CD14-positive monocyte (primary cell): ENCODE data around the gene LBX1. TPM values are rescaled to one million over a fixed set of nuclear protein-coding genes. Genes with fewer than 3 reads are reported as not detected.

Source experiments
- DNase-seq, 3 donors: peaks; one replicate each; pipeline ENCODE4 v3.0.0-alpha.2; 2011 to 2022
- H2AFZ ChIP-seq: 2 replicates; pipeline ENCODE4 v1.6.0; 2012; ENCODE audit warnings: mild to moderate bottlenecking, low read depth, low read length, inconsistent platforms; ENCODE audit not compliant: insufficient read depth, poor library complexity, severe bottlenecking
- H3K27ac ChIP-seq, 2 donors: 1 replicate in 1 of 2; 2 replicates in 1 of 2; pipeline ENCODE4 v1.5.1; 2012 to 2013; ENCODE audit warnings: low read length in 2 of 2, control low read depth in 1 of 2, inconsistent platforms in 1 of 2, low read depth in 1 of 2, mild to moderate bottlenecking in 1 of 2
- H3K27me3 ChIP-seq, 2 donors: one replicate each; pipeline versions ENCODE4 v1.6.0 to v1.6.1; 2011 to 2013; ENCODE audit warnings: low read length in 2 of 2; ENCODE audit not compliant: control insufficient read depth in 2 of 2, insufficient read depth in 2 of 2
- H3K36me3 ChIP-seq, 2 donors: replicated peaks in 1 of 2; 1 replicate in 1 of 2; 2 replicates in 1 of 2; pipeline versions ENCODE4 v1.5.1 to v1.6.1; 2012 to 2013; ENCODE audit warnings: low read length in 2 of 2, control low read depth in 1 of 2, inconsistent platforms in 1 of 2, mild to moderate bottlenecking in 1 of 2; ENCODE audit not compliant: insufficient read depth in 2 of 2, control insufficient read depth in 1 of 2
- H3K4me1 ChIP-seq, 2 donors: 1 replicate in 1 of 2; 2 replicates in 1 of 2; pipeline versions ENCODE4 v1.5.1 to v1.6.1; 2012 to 2013; ENCODE audit warnings: low read length in 2 of 2, control low read depth in 1 of 2, inconsistent platforms in 1 of 2, mild to moderate bottlenecking in 1 of 2, moderate library complexity in 1 of 2; ENCODE audit not compliant: insufficient read depth in 2 of 2, control insufficient read depth in 1 of 2
- H3K4me2 ChIP-seq: replicated peaks from 2 replicates; pipeline ENCODE3; 2012; ENCODE audit warnings: low read length, moderate library complexity, mild to moderate bottlenecking; ENCODE audit not compliant: poor library complexity, severe bottlenecking; ENCODE audit errors: extremely low read depth
- H3K4me3 ChIP-seq, 3 experiments: fragments of 200-600 bp in 1 of 3; sonication (generic) in 1 of 3; replicated peaks in 1 of 3; 1 replicate in 2 of 3; 2 replicates in 1 of 3; pipeline ENCODE4 v1.5.1; 2011 to 2013; ENCODE audit warnings: low read length in 3 of 3, mild to moderate bottlenecking in 3 of 3, control low read depth in 2 of 3, low read depth in 2 of 3, inconsistent platforms in 1 of 3, moderate library complexity in 1 of 3
- H3K79me2 ChIP-seq: 2 replicates; pipeline ENCODE4 v1.6.0; 2012; ENCODE audit warnings: mild to moderate bottlenecking, control low read depth, inconsistent platforms, low read length, moderate library complexity; ENCODE audit not compliant: insufficient read depth
- H3K9ac ChIP-seq: 2 replicates; pipeline ENCODE4 v1.6.0; 2017; ENCODE audit warnings: low read length, mild to moderate bottlenecking; ENCODE audit not compliant: insufficient read depth, poor library complexity, severe bottlenecking
- H3K9me3 ChIP-seq, 2 donors: replicated peaks in 1 of 2; 1 replicate in 1 of 2; 2 replicates in 1 of 2; pipeline versions ENCODE4 v1.5.1 to v1.6.1; 2012 to 2013; ENCODE audit warnings: low read length in 2 of 2, control low read depth in 1 of 2; ENCODE audit not compliant: control insufficient read depth in 1 of 2, insufficient read depth in 1 of 2
- H4K20me1 ChIP-seq: 2 replicates; pipeline ENCODE4 v1.6.0; 2012; ENCODE audit warnings: mild to moderate bottlenecking, low read length, control low read depth, moderate library complexity; ENCODE audit not compliant: insufficient read depth
- H3K27ac Mint-ChIP-seq, 7 donors: one replicate each; pipeline ENCODE4 v1.8.0; 2020; ENCODE audit warnings: mild to moderate bottlenecking in 7 of 7, mixed read lengths in 7 of 7, moderate library complexity in 6 of 7, inconsistent platforms in 2 of 7
- H3K27me3 Mint-ChIP-seq, 3 donors: one replicate each; pipeline ENCODE4 v1.8.0; 2021 to 2022; ENCODE audit warnings: low read depth in 3 of 3, mild to moderate bottlenecking in 3 of 3, mixed read lengths in 3 of 3, moderate library complexity in 3 of 3, inconsistent platforms in 1 of 3
- H3K36me3 Mint-ChIP-seq, 2 donors: one replicate each; pipeline ENCODE4 v1.8.0; 2020; ENCODE audit warnings: mixed read lengths in 2 of 2, inconsistent platforms in 1 of 2, mild to moderate bottlenecking in 1 of 2
- H3K4me1 Mint-ChIP-seq: one replicate; pipeline ENCODE4 v1.8.0; 2020; ENCODE audit warnings: mild to moderate bottlenecking, mixed read lengths
- H3K4me3 Mint-ChIP-seq, 2 donors: one replicate each; pipeline ENCODE4 v1.8.0; 2020; ENCODE audit warnings: mild to moderate bottlenecking in 2 of 2, mixed read lengths in 2 of 2, moderate library complexity in 1 of 2
- H3K9me3 Mint-ChIP-seq, 7 donors: one replicate each; pipeline ENCODE4 v1.8.0; 2020 to 2022; ENCODE audit warnings: mixed read lengths in 7 of 7, mild to moderate bottlenecking in 6 of 7, moderate library complexity in 6 of 7, inconsistent platforms in 2 of 7
- WGBS: methylation state at CpG from one replicate; pipeline ENCODE4 v1.1.5; 2013; ENCODE audit warnings: missing lambda C conversion rate; ENCODE audit not compliant: insufficient coverage; 5-methylcytosine and 5-hydroxymethylcytosine counted together
- intact Hi-C, 2 donors: fragments of 100-400 bp; cut with micrococcal nuclease; formaldehyde crosslinking; loops; one replicate each; pipeline versions ENCODE4 v1.15.0 to v1.15.1; 2023
- polyA minus RNA-seq: library from RNA; depleted of rRNA, polyadenylated mRNA; stranded (reverse); fragments of >200 nt; gene quantifications from 2 replicates; pipeline ENCODE4 v1.2.3, GENCODE V29; 2012
- polyA plus RNA-seq, 3 donors: library from polyadenylated mRNA; depleted of rRNA in 1 of 3; unstranded in 2 of 3; stranded (reverse) in 1 of 3; fragments of 300-500 nt in 2 of 3; fragments of >200 nt in 1 of 3; fragmentation: Illumina TruSeq in 2 of 3; gene quantifications; 1 replicate in 2 of 3; 2 replicates in 1 of 3; pipeline ENCODE4 v1.2.3, GENCODE V29; 2012 to 2021
- total RNA-seq, 12 experiments: library from RNA in 1 of 12; stranded (reverse) in 1 of 12; fragments of 120-200 nt in 1 of 12; gene quantifications; one replicate each; pipeline ENCODE4 v1.2.4 and lab custom pipeline; 2013 to 2026; ENCODE audit warnings: mixed read lengths in 6 of 12, inconsistent platforms in 1 of 12
- TF ChIP-seq, protein P1 (sequence below): fragments of 200-600 bp; IDR thresholded peaks from one replicate; pipeline ENCODE4 v1.8.0; 2022; ENCODE audit warnings: antibody characterized with exemption, mild to moderate bottlenecking

The LBX1 gene, protein sequence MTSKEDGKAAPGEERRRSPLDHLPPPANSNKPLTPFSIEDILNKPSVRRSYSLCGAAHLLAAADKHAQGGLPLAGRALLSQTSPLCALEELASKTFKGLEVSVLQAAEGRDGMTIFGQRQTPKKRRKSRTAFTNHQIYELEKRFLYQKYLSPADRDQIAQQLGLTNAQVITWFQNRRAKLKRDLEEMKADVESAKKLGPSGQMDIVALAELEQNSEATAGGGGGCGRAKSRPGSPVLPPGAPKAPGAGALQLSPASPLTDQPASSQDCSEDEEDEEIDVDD
- not detected for total RNA-seq (2013)
- polyA plus RNA-seq, result not detected
- not detected in 2 replicates for polyA minus RNA-seq
- total RNA-seq (lab: John Stamatoyannopoulos, UW), result 0 to 0.91 (median 0) reads per million in 11 experiments

GRCh38 chr10:101229266-101230182 lies at the start of gene LBX1:
LBX1 (minus strand) TSS chr10:101229463; CDS start chr10:101228815, 648 bp downstream.
- Histone ChIP-seq H3K79me2 (no peaks in the 10 kb centered on the region), H4K20me1 (no peaks in the 10 kb centered on the region), H3K4me3 (no peak within 1 kb of the TSS), H3K9me3 (peaks cover 0 to 56% of the 10 kb centered on the region in 2 donors), H3K27me3 (peaks cover 86 to 94% of the 10 kb centered on the region in 2 donors), H3K27ac (no peak within 1 kb of the TSS), H3K4me1 (peaks cover 9 to 11% of the 10 kb centered on the region in 2 donors), H3K36me3 (no peaks in the 10 kb centered on the region), H2AFZ (no peak within 1 kb of the TSS), H3K4me2 (no peak within 1 kb of the TSS), H3K9ac (no peak within 1 kb of the TSS)
- no peak within 1 kb of the TSS for H3K27ac Mint-ChIP-seq
- H3K4me3 Mint-ChIP-seq, result peak within 1 kb of the TSS in 1 of 2 donors; percentile 68
- peaks cover 0 to 33% (median 16%) of the 10 kb centered on the region in 7 donors for H3K9me3 Mint-ChIP-seq
- peaks cover 4 to 8% of the 10 kb centered on the region in 2 donors for H3K36me3 Mint-ChIP-seq
- intact Hi-C loops, result no loop called here
- peaks cover 81 to 98% (median 91%) of the 10 kb centered on the region in 3 donors for H3K27me3 Mint-ChIP-seq
- 4% methylated on average over 44 of the region's 63 CpGs for WGBS
- TF ChIP-seq, protein P1, sequence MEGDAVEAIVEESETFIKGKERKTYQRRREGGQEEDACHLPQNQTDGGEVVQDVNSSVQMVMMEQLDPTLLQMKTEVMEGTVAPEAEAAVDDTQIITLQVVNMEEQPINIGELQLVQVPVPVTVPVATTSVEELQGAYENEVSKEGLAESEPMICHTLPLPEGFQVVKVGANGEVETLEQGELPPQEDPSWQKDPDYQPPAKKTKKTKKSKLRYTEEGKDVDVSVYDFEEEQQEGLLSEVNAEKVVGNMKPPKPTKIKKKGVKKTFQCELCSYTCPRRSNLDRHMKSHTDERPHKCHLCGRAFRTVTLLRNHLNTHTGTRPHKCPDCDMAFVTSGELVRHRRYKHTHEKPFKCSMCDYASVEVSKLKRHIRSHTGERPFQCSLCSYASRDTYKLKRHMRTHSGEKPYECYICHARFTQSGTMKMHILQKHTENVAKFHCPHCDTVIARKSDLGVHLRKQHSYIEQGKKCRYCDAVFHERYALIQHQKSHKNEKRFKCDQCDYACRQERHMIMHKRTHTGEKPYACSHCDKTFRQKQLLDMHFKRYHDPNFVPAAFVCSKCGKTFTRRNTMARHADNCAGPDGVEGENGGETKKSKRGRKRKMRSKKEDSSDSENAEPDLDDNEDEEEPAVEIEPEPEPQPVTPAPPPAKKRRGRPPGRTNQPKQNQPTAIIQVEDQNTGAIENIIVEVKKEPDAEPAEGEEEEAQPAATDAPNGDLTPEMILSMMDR, result no peak
- H3K4me1 Mint-ChIP-seq, result peaks cover 25% of the 10 kb centered on the region
- DNase-seq, result no peak

- Histone ChIP-seq H3K4me3 (no peak overlapping the region), H3K27ac (no peak overlapping the region), H4K20me1 (no peaks in the 10 kb centered on the region), H3K79me2 (no peaks in the 10 kb centered on the region), H3K27me3 (peaks cover 0 to 12% of the 10 kb centered on the region in 2 donors), H3K9me3 (no peaks in the 10 kb centered on the region), H3K9ac (no peak overlapping the region), H3K4me2 (no peak overlapping the region), H2AFZ (no peak overlapping the region), H3K4me1 (no peaks in the 10 kb centered on the region), H3K36me3 (no peaks in the 10 kb centered on the region)
- no peaks in the 10 kb centered on the region for H3K4me1 Mint-ChIP-seq
- peaks cover 0 to 2% (median 0%) of the 10 kb centered on the region in 7 donors for H3K9me3 Mint-ChIP-seq
- peak overlapping the region in 1 of 2 donors; percentile 5 for H3K4me3 Mint-ChIP-seq
- TF ChIP-seq, protein P1, result no peak
- peaks cover 31 to 37% (median 35%) of the 10 kb centered on the region in 3 donors for H3K27me3 Mint-ChIP-seq
- intact Hi-C loops, result loop anchor here (5.0 to 10.0 kb wide), 2 partner anchors 291 to 299 kb away; no protein-coding TSS in a partner anchor
- H3K27ac Mint-ChIP-seq, result no peak overlapping the region
- 100% methylated on average over 2 of the region's 4 CpGs for WGBS
- H3K36me3 Mint-ChIP-seq, result no peaks in the 10 kb centered on the region
- no peak for DNase-seq
These were observed 44.5 kb upstream of the LBX1 start for GRCh38 chr10:101273741-101274140.
